GM12801 (cell line): ENCODE data around the gene IGSF21.

Experiments used
- CTCF ChIP-seq: IDR thresholded peaks from one replicate; pipeline ENCODE4 v1.5.1; 2011; ENCODE audit warnings: control low read depth; ENCODE audit not compliant: insufficient read length; ENCODE audit errors: extremely low read depth

The IGSF21 gene

GRCh38 chr1:18234790-18235242, 127.2 kb downstream of the IGSF21 start:
- TF ChIP-seq CTCF, result no peak

DNA sequence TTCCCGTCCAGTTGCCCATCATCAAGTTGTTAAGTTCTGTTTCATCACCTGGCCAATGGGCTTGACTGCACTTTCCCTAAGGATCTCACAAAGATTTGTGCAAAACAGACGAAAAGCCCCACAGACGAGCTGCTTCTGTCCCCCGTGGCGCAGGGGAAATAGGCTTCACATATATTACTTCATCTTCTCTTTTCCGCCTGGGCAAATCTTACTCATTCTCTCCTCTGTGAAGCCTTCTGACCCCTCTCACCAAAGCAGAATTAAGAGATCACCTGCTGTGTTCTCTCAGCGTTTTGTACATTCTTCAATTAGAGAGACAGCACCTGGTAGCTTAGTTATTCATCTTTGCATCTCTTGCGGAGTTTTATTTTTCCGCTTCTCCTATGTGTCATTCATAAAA, 129.8 kb downstream of the IGSF21 start:
- no peak for TF ChIP-seq CTCF

GRCh38 chr1:18238190-18238589, 130.6 kb downstream of the IGSF21 start:
- no peak for TF ChIP-seq CTCF

DNA sequence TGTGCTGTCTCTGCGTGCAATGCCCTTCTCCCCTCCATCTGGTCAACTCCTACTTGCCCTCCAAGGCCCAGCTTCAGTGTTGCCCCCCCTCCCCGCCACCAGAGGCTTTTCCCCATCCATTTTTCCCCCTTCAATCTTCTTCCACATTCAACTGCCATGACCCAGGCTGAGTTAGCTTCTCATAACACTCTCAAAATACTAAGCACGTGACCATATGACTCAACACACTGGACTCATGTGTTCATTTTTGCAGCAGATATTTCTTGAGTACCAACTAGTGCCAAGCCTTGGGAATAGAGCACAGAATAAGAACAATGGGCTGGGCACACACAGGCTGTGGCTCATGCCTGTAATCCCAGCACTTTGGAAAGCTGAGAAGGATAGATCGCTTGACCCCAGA, 132.1 kb downstream of the IGSF21 start:
- TF ChIP-seq CTCF, result no peak

- no peak for TF ChIP-seq CTCF
Observed at GRCh38 chr1:18240906-18241305, 133.3 kb downstream of the IGSF21 start.

GRCh38 chr1:18241891-18242290, 134.3 kb downstream of the IGSF21 start:
- no peak for TF ChIP-seq CTCF

- TF ChIP-seq CTCF, result no peak
Observed at GRCh38 chr1:18243503-18244175, 136.0 kb downstream of the IGSF21 start.

DNA sequence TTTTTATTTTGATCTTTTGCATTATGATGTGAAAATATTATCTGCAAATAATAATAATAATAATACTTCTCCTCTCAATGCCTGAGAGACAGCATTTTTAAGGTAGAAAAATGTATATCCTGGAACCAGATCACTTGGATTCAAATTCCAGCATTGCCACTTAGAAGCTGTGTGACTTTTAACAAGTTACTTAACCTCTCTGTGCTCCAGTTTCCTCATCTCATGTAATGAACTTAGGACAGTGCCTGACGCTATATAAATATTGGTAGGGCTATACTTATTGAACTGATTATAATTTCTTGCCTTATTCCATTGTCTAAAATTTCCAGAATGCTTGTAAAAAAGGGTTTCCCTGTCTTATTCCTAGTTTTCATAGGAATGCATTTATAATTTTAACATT, 137.2 kb downstream of the IGSF21 start:
- no peak for TF ChIP-seq CTCF
